ENCODE data around the gene EXOC4.

EXOC4 gene

DNA sequence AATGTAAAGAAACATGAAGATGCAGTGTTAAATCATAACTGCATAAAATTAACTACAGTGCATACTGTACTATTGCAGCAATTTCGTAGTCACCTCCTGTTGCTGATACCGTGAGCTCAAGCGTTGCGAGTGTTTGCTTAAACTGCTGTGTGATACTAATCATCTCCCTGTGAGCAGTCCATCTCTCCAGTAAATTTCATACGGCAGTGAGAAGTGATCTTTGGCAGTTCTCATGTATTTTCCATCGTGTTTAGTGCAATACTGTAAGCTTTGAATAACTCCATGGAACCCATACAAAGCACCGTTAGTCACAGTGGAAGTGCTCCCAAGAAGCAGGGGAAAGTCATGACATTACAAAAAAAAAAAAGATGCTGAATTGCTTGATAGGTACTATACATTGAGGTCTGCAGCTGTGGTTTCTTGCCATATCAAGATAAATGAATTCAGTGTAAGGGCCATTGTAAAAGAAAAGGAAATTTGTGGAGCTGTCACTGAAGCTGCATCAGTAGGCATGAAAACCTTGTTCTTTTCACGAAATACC lies 360.4 kb downstream of the EXOC4 start:
- no peak for DNase-seq (ENCODE audit: low spot score)
- Histone ChIP-seq H3K9me3 (ENCODE audit: severe bottlenecking) (no peaks in the 10 kb centered on the region), H3K4me1 (ENCODE audit: insufficient read depth, poor library complexity, severe bottlenecking) (no peaks in the 10 kb centered on the region), H3K4me3 (ENCODE audit: severe bottlenecking) (no peak overlapping the region), H3K27me3 (ENCODE audit: insufficient read depth, poor library complexity, severe bottlenecking) (no peaks in the 10 kb centered on the region), H3K36me3 (ENCODE audit: low read depth) (no peaks in the 10 kb centered on the region), H3K27ac (ENCODE audit: poor library complexity, severe bottlenecking) (no peak overlapping the region)
- no peak for ATAC-seq (ENCODE audit: low read depth)
- TF ChIP-seq, protein P1, sequence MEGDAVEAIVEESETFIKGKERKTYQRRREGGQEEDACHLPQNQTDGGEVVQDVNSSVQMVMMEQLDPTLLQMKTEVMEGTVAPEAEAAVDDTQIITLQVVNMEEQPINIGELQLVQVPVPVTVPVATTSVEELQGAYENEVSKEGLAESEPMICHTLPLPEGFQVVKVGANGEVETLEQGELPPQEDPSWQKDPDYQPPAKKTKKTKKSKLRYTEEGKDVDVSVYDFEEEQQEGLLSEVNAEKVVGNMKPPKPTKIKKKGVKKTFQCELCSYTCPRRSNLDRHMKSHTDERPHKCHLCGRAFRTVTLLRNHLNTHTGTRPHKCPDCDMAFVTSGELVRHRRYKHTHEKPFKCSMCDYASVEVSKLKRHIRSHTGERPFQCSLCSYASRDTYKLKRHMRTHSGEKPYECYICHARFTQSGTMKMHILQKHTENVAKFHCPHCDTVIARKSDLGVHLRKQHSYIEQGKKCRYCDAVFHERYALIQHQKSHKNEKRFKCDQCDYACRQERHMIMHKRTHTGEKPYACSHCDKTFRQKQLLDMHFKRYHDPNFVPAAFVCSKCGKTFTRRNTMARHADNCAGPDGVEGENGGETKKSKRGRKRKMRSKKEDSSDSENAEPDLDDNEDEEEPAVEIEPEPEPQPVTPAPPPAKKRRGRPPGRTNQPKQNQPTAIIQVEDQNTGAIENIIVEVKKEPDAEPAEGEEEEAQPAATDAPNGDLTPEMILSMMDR (IDR thresholded peaks at IDR 0.05; ENCODE audit: poor library complexity, severe bottlenecking) = no peak

DNA sequence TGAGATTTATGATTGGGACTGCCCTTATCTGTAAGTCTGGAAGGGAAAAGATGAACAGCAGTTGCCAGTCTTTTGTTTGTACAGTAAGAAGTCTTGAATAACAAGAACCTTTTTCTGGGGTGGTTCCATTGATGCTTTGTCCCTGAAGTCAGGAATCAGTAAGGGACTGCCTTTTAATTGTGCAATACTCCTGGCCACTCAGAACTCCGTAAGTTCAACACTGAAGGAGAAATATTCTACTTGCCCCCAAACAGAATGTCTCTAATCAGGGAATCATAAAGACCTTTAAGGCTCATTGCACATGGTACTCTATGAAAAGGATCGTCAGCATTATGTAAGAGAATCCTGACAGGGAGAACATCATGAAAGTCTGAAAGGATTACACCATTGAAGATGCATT lies 361.4 kb downstream of the EXOC4 start:
- H3K4me1 ChIP-seq (ENCODE audit: insufficient read depth, poor library complexity, severe bottlenecking) = no peaks in the 10 kb centered on the region
- no peak overlapping the region for H3K27ac ChIP-seq (ENCODE audit: poor library complexity, severe bottlenecking)
- H3K27me3 ChIP-seq (ENCODE audit: insufficient read depth, poor library complexity, severe bottlenecking) = no peaks in the 10 kb centered on the region
- no peaks in the 10 kb centered on the region for H3K9me3 ChIP-seq (ENCODE audit: severe bottlenecking)
- TF ChIP-seq, protein P1 (IDR thresholded peaks at IDR 0.05; ENCODE audit: poor library complexity, severe bottlenecking) = no peak
- H3K36me3 ChIP-seq (ENCODE audit: low read depth) = no peaks in the 10 kb centered on the region
- no peak overlapping the region for H3K4me3 ChIP-seq (ENCODE audit: severe bottlenecking)
- ATAC-seq (ENCODE audit: low read depth) = no peak
- no peak for DNase-seq (ENCODE audit: low spot score)

DNA sequence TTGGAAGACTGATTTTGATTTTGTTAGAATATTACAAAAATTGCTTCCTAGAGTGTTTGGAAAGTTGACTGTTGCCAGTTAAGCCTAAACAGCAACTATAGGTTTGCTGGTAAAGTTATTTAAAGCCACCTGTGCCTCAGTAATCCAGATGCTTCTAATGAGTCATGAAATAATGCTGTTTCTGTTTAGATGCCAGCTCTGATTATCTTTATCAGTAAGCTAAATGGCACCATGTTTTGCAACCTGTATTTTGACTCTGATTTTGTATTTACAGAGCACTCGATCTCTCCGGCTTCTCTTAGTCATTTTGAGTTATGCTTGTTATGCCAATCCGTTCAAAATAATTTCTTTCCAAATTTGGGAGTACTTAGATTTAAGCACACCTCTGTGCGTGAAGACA lies 366.1 kb downstream of the EXOC4 start:
- Histone ChIP-seq H3K36me3 (ENCODE audit: low read depth) (no peaks in the 10 kb centered on the region), H3K4me1 (ENCODE audit: insufficient read depth, poor library complexity, severe bottlenecking) (no peaks in the 10 kb centered on the region), H3K27me3 (ENCODE audit: insufficient read depth, poor library complexity, severe bottlenecking) (no peaks in the 10 kb centered on the region), H3K4me3 (ENCODE audit: severe bottlenecking) (no peak overlapping the region), H3K9me3 (ENCODE audit: severe bottlenecking) (no peaks in the 10 kb centered on the region), H3K27ac (ENCODE audit: poor library complexity, severe bottlenecking) (no peak overlapping the region)
- ATAC-seq (ENCODE audit: low read depth) = no peak
- no peak for DNase-seq (ENCODE audit: low spot score)
- TF ChIP-seq, protein P1 (IDR thresholded peaks at IDR 0.05; ENCODE audit: poor library complexity, severe bottlenecking) = no peak

DNA sequence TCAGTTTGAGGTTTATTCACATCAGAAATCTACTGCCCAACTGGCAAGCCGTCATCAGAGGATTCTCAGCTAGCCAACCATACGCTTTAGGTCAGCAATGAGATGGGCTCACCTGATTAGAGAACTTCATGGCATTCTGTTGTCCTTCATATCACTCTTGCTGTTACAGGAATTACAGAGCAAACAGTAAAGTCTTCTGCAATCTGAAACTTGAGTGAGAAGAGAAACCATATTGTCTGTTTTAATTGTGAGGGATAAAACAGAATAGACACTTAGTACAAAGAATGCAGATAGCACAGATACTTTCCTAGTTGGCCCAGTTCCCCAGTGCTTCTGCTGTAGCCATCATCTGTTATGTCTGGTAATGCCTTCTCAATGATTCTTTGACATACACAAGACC lies 366.6 kb downstream of the EXOC4 start:
- ATAC-seq (ENCODE audit: low read depth) = no peak
- Histone ChIP-seq H3K4me3 (ENCODE audit: severe bottlenecking) (no peak overlapping the region), H3K4me1 (ENCODE audit: insufficient read depth, poor library complexity, severe bottlenecking) (no peaks in the 10 kb centered on the region), H3K27me3 (ENCODE audit: insufficient read depth, poor library complexity, severe bottlenecking) (no peaks in the 10 kb centered on the region), H3K27ac (ENCODE audit: poor library complexity, severe bottlenecking) (no peak overlapping the region), H3K9me3 (ENCODE audit: severe bottlenecking) (no peaks in the 10 kb centered on the region), H3K36me3 (ENCODE audit: low read depth) (no peaks in the 10 kb centered on the region)
- TF ChIP-seq, protein P1 (IDR thresholded peaks at IDR 0.05; ENCODE audit: poor library complexity, severe bottlenecking) = no peak
- DNase-seq (ENCODE audit: low spot score) = no peak

DNA sequence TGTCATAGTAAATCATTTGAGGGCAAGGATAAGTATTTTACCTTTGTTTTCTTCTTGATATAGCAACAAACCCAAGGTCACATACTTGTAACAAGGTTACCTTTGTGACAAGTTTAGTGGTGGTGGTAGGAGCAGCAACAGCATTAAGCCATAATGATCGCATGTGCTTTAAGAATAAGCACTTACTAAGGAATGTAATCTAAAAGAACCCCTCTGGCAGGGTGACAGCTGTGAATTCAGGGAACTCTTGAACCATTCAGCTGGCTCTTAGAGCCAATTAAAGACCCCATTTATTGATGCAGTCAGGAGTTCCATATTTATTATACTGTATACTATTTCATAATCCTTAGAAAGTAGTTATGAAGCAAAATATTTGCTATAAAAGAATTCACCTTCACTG lies 370.8 kb downstream of the EXOC4 start:
- no peak for DNase-seq (ENCODE audit: low spot score)

More for the DNA sequence above, 370.8 kb downstream of the EXOC4 start:
- Histone ChIP-seq H3K27ac (ENCODE audit: poor library complexity, severe bottlenecking) (no peak overlapping the region), H3K36me3 (ENCODE audit: low read depth) (no peaks in the 10 kb centered on the region), H3K27me3 (ENCODE audit: insufficient read depth, poor library complexity, severe bottlenecking) (no peaks in the 10 kb centered on the region), H3K4me1 (ENCODE audit: insufficient read depth, poor library complexity, severe bottlenecking) (no peaks in the 10 kb centered on the region), H3K9me3 (ENCODE audit: severe bottlenecking) (no peaks in the 10 kb centered on the region), H3K4me3 (ENCODE audit: severe bottlenecking) (no peak overlapping the region)
- TF ChIP-seq, protein P1 (IDR thresholded peaks at IDR 0.05; ENCODE audit: poor library complexity, severe bottlenecking) = no peak
- no peak for ATAC-seq (ENCODE audit: low read depth)

All from RWPE2 (cell line).